GM21529 (cell line): Measurements from ENCODE around the gene OR2T8.

Experiments
- ATAC-seq: cut with Tn5 transposase; IDR thresholded peaks from one replicate; pipeline ENCODE4 v1.9.1; 2021; ENCODE audit not compliant: unreplicated experiment

OR2T8 gene

DNA sequence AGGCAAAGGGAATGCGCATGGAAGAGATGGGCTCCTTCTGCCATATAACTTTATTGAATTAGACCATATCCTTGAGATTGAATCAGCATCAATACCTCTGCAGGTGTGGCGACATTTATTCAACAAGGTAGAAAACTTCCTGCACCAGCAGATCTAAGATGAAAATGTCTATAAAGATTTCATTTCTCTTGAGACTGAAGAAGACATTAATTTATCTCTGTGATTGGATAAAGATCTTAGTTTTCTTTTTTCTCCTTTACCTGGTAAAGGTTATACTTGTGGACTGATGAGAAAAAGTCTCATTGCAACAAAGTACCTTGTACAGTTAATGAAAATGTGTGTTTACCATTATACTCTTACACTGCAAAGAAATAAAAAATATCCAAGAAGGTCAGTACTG lies at the start of gene OR2T8:
Gene OR2T8, plus strand, starts transcription at position 301 of the 400 bp plus-strand sequence. CDS start 766 bp downstream, outside the sequence.
- no peak for ATAC-seq

- no peak for ATAC-seq
Measured at GRCh38 chr1:247883346-247883745, 36.7 kb upstream of the OR2T8 start.

- no peak for ATAC-seq
Measured at GRCh38 chr1:247884797-247885413, 35.1 kb upstream of the OR2T8 start.

GRCh38 chr1:247895163-247895637 lies 24.9 kb upstream of the OR2T8 start, which contains the start of gene OR2W3:
TSS of gene OR2W3 (plus strand) at chr1:247895587. CDS start at chr1:247895587, 0 bp downstream.
- no peak for ATAC-seq

DNA sequence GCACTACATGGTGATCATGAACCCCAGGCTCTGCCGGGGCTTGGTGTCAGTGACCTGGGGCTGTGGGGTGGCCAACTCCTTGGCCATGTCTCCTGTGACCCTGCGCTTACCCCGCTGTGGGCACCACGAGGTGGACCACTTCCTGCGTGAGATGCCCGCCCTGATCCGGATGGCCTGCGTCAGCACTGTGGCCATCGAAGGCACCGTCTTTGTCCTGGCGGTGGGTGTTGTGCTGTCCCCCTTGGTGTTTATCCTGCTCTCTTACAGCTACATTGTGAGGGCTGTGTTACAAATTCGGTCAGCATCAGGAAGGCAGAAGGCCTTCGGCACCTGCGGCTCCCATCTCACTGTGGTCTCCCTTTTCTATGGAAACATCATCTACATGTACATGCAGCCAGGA lies 24.1 kb upstream of the OR2T8 start:
- no peak for ATAC-seq

- ATAC-seq: no peak
Measured at GRCh38 chr1:247904122-247904521, 15.9 kb upstream of the OR2T8 start.

DNA sequence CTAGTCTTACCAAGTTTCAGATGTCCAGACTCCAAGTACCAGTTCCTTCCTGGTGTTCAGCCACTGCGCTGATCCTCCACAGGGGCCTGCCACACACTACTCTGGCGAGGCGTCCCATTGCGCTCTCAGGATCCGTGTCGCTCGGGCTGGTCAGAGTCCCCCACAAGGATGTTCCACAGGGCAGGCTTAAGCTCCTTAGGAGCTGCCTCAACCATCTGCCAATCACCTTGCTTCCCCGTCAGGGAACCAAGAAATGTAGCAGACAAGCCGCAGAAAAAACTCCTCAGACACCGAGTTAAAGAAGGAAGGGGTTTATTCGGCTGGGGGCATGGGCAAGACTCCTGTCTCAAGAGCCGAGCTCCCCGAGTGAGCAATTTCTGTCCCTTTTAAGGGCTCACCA lies 14.9 kb upstream of the OR2T8 start:
- no peak for ATAC-seq

DNA sequence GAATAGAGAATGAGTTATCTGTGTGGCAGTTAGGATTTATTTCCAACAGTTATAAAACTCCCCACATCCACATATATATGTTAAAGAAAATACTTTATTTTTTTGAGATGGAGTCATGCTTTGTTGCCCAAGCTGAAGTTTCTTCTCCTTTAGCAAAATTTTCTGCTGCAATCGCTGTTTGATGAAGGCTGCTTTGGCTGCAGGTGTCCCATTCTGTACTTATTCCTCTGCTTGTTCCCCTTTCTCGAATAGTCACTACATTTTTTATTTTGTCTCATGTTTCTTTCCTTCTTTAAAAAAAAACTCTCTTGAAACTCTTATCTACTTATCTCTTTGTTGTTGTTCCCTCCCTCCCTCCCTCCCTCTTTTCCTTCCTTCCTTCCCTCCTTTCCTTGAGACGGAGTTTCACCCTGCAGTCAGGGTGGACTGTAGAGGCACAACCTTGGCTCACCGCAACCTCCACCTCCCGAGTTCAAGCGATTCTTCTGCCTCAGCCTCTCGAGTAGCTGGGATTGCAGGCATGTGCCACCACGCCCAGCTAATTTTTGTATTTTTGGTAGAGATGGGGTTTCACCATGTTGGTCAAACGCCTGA lies 14.0 kb upstream of the OR2T8 start:
- ATAC-seq: no peak

DNA sequence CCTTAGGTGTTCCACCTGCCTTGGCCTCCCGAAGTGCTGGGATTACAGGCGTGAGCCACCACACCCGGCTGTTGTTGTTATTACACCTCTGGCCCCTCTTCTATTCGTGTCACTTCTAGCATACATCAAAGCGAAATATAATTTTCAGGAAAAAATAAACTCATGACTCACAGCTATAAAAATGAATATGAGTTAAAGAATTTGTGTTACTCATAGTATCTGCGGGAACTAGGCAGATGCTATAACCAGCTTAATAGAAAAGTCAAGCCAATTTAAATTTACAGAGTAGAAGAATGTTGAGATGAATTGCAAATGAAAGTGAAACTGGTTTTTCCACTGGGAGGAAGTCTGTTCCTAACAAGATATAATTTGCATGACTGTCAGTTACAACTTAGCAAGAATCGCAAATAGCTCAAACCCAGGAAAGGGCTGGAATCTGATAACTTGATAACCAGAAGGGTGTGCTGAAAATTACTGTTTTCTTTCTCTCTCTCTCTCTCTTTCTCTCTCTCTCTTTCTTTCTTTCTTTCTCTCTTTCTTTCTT lies 13.5 kb upstream of the OR2T8 start:
- ATAC-seq: no peak

- no peak for ATAC-seq
Measured at GRCh38 chr1:247908766-247909165, 11.3 kb upstream of the OR2T8 start.

DNA sequence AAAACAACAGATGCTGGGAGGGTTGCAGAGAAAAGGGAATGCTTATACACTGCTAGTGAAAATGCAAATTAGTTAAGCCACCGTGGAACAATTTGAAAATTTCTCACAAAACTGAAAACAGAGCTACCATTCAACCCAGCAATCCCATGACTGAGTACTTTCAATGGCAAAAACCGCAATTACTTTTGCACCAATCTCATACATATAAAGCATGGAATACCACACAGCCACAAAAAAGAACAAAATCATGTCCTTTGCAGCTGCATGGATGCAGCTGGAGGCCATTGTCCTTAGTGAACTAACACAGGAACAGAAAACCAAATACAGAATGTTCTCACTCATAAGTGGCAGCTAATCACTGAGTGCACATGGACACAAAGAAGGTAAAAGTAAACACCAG lies 6.3 kb upstream of the OR2T8 start:
- no peak for ATAC-seq

- ATAC-seq: no peak
Measured at GRCh38 chr1:247914941-247915662, 5.0 kb upstream of the OR2T8 start.

DNA sequence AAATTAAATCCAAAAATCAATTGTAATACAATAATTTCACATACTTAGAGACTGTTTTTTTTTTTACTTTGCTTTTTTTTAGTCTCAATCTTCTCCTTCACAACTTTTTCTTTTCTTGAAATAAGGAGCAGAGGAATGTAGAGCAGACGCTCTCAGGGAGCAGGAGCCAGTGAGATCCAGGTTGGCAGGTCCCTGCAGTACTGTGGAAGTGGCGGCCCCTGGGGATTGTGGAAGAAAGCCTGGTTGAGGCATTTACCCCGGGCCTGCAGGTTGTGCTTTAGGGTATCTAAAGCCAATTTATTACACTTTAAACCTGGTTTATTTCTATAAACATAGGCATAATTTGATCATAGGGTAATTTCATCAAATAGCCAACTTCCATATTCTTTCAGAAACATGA lies 3.9 kb downstream of the OR2T8 start:
- no peak for ATAC-seq

GRCh38 chr1:247924868-247925267 lies 4.8 kb downstream of the OR2T8 start, which contains the start of gene OR2AJ1:
TSS of gene OR2AJ1 (plus strand) at chr1:247924889. CDS start at chr1:247933769, 8,880 bp downstream.
- no peak for ATAC-seq

DNA sequence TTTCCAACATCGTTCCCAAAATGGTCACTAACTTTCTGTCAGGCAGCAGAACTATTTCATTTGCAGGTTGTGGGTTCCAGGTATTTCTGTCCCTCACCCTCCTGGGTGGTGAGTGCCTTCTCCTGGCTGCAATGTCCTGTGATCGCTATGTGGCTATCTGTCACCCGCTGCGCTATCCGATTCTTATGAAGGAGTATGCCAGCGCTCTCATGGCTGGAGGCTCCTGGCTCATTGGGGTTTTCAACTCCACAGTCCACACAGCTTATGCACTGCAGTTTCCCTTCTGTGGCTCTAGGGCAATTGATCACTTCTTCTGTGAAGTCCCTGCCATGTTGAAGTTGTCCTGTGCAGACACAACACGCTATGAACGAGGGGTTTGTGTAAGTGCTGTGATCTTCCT lies 13.9 kb downstream of the OR2T8 start:
- ATAC-seq: no peak

DNA sequence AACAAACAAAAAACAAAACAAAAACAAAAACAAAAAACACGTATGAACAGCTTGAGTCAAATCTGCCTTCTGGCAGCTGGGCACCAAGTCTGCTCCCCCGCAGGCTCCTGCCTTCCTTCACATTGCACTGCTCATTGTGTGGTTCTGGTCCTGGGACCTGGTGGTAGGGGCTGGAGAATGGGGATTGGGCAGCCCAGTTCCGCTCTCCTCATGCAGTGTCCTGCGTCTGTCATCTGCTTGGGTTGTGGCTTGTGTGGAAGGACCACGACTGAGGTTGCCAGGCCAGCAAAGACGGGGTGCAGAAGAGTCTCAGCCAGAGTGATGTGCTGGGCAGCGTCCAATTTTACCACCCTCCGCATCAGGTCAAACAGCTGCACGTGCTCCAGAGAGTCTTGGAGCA lies 15.7 kb downstream of the OR2T8 start:
- no peak for ATAC-seq

GRCh38 chr1:247936415-247936814 lies 16.4 kb downstream of the OR2T8 start:
- ATAC-seq: no peak

DNA sequence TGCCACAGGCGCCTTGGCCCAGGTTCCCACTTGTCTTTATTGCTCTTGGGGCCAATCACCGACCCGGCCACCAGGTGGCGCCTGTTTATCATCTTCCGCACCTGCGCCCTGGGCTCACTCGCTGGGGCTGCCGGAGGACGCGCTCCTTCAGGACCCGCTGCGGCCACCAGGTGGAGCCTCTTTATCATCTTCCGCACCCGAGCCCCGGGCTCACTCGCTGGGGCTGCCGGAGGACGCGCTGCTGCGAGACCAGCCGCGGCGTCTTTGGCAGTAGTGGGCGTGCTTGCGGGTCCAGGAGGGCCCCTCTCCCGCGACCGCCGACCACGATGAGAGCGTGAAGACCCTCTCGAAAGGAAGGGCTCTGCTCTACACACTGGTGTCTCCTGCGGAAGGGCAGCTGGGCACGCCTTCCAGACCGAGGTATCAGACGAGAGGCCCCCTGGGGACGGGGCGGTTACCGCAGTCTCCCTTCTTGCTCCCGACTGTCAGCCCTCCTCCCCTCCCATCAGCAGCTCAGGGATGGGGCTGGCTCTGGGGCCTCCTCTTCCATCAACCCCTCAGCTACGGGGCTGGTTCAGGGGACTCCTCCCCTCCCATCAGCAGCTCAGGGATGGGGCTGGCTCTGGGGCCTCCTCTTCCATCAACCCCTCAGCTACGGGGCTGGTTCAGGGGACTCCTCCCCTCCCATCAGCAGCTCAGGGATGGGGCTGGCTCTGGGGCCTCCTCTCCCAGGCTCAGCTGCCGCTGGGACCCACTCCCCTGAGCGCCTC lies 17.1 kb downstream of the OR2T8 start:
- peak; percentile 100 for ATAC-seq

DNA sequence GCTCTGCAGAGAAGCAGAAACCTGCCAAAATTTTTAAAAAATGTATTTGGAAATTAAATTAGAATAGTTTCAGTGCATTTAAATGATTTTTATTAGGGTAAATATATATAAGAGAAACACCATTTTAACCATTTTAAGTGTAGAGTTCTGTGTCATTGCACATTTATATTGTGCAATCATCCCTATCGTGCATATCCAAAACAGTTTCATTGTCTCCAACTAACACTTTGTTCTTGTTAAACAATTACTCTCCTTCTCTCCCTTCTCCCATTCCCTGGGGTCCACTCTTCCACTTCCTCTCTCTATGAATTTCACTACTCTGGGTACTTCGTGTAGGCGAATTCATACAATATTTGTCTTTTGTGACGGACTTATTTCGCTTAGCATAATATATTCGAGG lies 22.6 kb downstream of the OR2T8 start:
- ATAC-seq: no peak

GRCh38 chr1:247948558-247948957 lies 28.5 kb downstream of the OR2T8 start, which contains the start of gene OR2L8:
TSS of gene OR2L8 (plus strand) at chr1:247948858. CDS start at chr1:247948858, 0 bp downstream.
- ATAC-seq: no peak

DNA sequence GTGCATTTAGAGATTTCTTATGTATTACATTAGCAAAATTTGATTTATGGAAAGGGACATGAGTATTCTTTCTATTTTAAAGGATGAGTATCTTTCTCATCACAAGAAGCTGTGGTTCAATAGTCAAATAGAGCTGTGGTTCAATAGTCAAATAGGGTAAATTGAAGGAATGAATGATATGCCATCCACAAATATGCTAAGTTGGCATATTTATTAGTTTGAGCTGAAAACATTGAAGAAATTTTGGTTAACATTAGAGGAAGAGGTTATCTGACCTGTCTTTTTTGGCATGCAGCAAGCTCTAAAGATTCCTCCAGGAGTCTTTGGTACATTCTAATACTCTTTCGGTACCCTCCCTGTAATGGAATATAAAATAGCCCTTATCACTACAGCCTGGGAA lies 33.4 kb downstream of the OR2T8 start:
- no peak for ATAC-seq
